Mucosa of gallbladder (tissue), 1 donor: Measurements from ENCODE around the gene CLEC3B. TPM values are rescaled to one million over a fixed set of nuclear protein-coding genes. Genes with fewer than 3 reads are reported as not detected.
"Not testable (repeated sequence)": the region's sequence is repeated elsewhere in the genome, so short reads cannot be mapped to it uniquely, and the experiment has no call there.

Source experiments
- DNase-seq: peaks from one replicate; pipeline ENCODE4 v3.0.0-alpha.2; 2020; ENCODE audit warnings: low spot score
- total RNA-seq: library from RNA; stranded (reverse); gene quantifications from one replicate; pipeline ENCODE4 v1.2.1, GENCODE V29; 2021
- donor health status: DM: no; HTN: no; CAD: no.

The CLEC3B gene
- total RNA-seq, 1 donor from 2014 or later: 42.9 TPM

DNA sequence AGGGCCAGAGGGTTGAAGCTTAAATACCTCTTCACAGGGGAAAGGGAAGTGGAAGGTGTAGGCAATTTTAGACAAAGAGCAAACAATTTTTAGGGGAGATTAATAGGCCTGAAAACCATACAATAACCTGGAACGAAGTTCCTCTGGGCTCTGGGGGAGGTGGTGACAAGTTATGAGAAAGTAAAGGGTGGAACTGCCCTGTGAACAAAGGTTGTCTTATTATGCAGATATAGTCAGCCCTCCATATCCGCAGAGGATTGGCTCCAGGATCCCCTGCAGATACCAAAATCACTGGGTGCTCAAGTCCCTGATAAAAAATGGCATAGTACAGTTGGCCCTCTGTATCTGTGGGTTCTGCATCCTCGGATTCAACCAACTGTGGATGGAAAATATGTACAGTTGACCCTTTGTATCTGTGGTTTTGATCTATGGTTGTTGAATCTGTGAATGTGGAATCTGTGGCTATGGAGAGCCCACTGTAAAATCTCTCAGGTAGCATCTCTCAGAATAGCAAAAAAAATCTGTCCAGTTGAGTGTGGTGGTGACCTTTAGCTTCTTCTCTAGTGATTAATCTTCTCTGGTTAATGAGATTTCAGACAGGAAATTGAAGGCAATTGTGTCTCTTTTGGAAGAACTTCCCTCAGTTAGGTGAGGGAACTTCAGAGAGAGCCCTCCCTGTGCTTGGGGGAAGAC, 40.2 kb downstream of the CLEC3B start:
- no peak for DNase-seq

DNA sequence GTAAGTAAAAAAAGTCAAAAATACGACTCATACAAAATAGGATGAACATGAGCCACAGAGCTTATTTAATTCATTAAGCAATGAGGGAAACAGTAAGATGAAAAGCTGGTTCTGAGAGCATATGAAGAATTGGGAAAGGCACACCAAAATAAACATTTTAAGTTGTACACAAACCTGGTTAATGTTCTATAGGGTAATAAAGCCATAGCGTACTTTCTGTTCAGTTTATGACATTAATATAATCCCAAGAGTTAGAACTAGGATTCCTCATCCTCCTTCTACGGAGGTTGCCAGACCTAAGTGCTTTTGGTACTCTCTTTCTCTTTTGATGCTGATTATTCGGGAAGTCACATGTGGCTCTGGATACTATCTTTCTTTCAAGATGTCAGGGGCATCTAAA, 41.4 kb downstream of the CLEC3B start:
- DNase-seq: no peak

DNA sequence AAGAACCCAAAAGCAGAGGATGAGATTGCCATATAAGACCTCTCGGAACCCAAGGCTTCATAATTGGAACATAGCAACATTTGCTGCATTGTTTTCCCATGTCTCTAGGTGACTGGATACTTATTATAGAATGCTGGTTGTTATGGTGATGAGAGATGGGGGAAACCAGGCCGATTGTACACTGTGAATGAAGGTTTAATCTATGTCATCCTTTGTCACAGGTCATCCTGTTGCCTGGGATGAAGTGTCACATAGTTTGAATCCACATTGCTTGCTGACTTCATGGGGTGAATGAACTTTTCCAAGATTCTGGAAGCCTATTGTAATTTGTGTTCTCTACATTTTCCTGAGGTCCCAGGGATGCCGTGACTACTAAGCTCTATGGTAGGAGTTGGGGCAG, 41.8 kb downstream of the CLEC3B start:
- DNase-seq: no peak

DNA sequence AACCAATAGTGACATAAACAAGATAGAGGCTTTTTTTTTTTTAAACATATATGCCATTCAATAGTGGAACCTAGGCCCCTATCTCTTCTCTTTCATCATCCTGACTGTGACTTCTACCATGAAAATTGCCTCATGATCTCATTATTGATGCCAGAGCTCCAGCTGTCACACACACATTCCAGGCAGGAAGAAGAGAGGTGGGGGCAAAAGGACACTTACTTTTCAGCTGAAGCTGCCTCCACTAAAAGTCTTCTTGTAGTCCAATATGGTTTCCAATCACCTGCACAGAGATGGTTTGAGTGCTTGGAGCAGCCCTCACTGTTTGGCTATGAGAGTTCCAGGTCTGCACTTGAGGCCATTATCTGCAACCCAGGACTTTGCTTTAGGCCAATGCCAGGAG, 45.0 kb downstream of the CLEC3B start:
- DNase-seq: no peak

DNA sequence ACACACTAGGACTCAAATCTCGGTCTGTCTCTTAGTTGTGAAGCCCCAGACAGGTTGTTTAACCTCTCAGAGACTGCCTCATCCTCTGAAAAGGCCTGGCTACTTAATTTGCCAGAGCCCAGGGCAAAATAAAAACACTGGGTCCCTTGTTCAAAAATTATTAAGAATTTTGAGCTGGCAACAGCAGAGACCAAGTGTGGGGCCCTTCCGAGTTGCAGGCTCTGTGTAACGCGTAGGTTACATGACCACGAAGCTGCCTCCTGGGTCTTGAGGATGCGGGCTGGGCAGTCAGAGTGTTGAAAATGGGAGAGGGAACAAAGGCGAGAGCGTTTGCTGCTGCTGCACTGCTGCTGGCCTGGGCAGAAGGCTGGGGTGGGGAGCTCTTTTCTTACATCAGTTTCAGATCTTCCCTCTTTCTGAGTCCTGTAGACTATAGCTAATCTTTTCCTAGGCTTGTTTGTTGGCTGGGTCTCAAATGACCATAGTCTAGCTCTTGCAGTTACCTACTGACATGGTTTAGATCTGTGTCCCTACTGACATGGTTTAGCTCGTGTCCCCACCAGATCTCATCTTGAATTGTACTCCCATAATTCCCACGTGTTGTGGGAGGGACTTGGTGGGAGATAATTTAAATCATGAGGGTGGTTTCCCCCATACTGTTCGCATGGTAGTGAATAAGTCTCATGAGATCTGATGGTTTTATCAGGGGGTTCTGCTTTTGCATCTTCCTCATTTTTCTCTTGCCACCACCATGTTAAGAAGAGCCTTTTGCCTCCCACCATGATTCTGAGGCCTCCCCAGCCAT, 49.9 kb downstream of the CLEC3B start:
- DNase-seq: no peak

DNA sequence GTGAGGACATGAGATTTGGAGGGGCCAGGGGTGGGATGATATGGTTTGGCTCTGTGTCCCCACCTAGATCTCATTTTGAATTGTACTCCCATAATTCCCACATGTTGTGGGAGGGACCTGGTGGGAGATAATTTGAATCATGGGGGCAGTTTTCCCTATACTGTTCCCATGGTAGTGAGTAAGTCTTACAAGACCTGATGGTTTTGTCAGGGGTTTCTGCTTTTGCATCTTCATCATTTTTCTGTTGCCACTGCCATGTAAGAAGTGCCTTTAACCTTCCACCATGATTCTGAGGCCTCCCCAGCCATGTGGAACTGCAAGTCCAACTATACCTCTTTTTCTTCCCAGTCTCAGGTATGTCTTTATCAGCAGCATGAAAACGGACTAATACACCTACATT, 52.2 kb downstream of the CLEC3B start:
- not testable (repeated sequence) for DNase-seq

DNA sequence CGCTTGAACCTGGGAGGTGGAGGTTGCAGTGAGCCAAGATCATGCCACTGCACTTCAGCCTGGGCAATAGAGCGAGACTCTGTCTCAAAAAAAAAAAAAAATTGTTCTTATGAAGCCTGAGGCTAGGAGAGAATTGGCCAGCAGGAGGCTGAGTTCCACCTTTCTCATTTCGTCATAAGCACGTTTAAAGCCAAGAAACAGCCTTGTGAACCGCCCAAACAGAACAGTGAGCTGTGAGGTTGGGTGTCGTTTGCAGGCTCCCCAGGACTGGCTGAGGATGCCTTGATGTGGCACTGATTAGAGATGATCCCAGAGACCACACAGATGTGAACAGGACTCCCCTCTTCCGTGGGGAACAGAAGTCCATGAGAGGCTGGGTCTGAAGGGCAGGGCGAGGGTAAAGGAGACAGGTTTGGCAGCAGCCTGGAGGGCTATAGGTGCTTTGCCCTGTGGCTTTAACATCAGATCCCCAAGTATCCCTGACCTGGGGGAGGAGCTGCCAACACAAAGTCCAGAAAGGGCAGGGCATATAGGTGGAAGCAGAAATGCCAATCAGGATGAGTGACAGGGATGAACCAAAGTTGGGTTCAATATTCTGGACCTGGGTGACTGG, 52.9 kb downstream of the CLEC3B start:
- no peak for DNase-seq

DNA sequence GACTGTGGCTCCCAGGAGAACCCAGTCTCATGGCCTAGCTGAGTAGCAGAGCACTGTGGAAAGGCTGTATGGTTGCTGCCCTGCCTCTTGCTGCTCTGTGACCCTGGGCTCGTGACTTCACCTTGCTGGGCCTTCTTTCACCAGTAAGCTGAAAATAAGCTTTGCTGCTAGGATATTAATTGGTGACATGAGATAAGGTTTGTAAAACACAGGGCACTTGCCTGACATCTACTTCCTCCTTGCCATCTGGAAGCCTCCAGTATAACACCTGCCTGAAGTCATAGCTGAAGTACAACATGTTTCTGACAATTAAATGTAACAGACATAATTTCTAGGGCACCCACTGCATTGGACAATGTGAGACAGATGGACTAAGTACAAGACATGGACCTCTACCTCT, 53.6 kb downstream of the CLEC3B start:
- DNase-seq: no peak

DNA sequence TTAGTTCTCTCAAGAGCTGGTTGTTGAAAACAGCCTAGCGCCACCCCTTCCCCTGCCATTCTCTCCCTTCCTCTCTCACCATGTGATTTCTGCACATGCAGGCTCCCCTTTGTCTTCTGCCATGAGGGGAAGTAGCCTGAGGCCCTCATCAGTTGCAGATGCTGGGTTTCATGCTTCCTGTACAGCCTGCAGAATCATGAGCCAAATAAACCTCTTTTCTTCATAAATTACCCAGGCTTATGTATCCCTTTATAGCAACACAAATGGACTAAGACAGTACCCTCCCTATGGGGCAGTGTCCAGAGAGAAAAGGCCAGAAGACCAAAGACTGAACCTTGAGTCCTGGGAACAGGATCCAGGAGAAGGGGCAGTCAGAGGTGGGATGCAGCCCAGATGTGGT, 54.7 kb downstream of the CLEC3B start:
- no peak for DNase-seq

DNA sequence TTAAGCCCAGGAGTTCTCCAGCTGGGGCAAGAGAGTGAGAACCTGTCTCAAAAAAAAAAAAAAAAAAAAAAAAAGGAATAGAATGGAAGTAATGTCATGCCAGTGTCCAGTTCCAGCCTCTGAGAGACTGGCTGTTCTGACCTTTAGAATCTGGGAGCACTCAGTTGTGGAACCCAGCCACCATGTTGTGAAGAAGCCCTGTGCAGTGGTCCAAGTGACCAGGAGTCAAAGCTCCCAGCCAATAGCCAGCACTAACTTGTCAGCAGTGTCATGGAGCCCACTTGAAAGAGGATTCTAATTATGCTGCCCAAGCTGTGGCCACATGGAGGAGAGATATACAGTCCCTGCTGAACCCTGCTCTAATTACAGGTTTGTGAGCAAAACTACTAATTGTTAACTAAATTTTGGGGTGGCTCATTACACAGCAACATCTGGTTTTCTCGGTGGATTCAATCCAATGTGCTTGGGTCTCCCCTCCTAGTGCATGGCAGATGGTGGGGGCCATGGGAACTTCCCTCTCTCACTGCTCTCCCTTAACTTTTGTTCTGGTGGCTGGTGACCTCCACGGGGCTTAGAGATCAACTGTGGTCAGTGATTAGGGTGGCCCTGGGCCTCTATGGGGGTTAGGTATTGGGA, 55.5 kb downstream of the CLEC3B start:
- DNase-seq: no peak

DNA sequence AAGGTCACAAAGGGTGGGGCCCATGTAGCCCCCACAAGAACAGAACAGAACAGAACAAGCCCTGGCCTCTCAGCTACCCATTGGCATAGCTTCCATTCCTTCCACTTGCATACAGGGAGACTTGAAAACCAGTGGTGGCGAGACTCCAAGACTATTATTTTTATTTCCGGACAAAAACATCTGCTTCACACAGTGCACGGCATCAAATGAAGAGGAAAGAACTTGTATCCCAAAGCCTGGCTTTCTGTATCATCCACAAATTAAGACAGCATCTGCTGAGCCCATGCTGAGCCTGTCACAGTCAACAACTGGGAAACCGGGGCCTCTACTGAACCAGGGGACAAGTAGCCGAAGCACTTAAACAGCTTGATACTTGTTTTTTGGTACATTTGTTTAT, 56.0 kb downstream of the CLEC3B start:
- DNase-seq: no peak

DNA sequence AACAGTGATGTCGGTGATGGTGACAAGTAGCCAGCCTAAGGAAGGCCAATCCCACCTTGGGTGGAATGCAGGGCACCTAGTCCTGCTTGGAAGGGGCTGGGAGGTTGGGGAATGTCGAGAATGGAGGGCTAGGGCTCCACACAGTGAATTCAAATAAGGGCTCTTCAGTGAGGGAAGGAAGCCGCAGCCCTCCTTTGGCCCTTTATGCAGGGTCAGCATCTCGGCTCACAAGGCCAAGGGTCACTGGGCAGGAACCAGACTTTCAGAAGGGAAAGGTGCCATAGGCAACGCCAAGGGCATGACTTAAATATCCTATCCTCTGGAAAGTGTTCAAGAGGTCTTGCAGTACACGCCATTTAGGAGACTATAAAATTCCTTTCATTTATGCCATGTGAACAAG, 56.9 kb downstream of the CLEC3B start:
- DNase-seq: no peak

DNA sequence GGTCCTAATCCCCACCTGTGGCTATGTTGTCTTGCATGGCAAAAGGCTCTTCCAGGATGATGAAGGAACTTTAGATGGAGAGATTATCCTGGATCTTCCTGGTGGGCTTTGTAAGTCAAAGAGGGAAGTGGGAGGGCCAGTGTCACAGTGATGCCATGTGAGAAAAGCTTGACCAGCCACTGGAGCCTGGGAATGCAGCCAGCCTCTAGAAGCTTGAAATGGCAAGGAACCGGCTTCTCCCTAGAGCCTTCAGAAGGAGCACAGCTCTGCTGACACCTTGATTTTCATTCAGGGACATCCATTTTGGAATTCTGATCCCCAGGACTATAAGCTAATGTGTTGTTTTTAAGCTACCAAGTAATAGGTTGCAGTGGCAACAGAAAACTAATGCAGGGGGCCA, 58.3 kb downstream of the CLEC3B start:
- no peak for DNase-seq

DNA sequence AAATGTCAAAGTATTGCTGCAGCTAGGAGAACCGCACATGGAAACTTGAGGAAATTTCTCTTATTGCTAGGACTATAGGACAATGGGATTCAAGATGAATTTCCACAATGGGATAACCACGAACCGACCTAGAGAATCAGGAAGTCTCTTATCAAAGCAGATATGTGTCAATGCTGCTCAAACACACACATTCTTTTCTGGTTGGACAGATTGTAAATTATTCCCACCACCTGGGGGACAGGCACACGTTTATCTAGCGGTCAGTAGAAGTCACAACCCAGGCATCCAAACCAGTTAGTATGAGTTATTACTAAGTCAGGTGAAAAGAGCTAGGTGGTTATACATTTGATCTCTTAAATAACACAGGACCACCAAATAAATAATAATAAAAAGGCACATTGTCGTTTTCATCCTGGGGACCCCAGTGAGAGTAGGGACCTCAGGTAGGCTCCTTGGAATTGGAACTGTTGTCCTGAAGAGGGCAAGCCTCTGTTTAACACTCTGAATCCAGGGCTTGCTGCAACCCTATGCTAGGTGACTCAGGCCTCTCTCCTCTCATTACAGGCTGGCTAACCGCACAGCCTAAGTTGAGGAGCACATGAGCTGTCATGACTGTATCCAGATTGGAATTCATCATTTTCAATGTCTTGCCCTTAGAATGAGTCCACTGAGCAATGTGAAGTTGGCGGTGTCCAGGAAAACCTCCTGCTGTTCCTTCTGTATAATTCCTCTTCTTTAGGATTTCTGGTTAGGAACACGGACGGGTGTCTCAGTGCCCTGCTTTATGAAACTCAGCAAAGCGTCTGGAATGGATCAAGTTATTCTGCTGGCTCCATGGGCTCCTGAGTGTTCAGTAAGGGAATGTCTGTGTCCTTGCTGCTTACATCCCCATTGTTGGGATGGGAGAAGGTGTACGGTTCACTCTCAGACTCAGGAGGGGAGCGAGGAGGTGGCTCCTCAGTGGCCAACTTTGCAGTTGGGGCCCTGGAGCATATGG, 59.0 kb downstream of the CLEC3B start:
- DNase-seq: no peak

Other genes with a start within 250 kb of the CLEC3B start
- 22.0 TPM for gene TMEM42, start 164.4 kb upstream of the CLEC3B start, total RNA-seq
- gene TGM4, start 151.7 kb upstream of the CLEC3B start, total RNA-seq: not detected
- gene ZDHHC3, start 50.1 kb upstream of the CLEC3B start, total RNA-seq: 72.4 TPM
- gene EXOSC7, start 50.1 kb upstream of the CLEC3B start, total RNA-seq: 24.7 TPM
- 42.4 TPM for gene CDCP1, start 120.1 kb downstream of the CLEC3B start, total RNA-seq
- 14.6 TPM for gene TMEM158, start 200.0 kb downstream of the CLEC3B start, total RNA-seq